Spleen (tissue), 11 donors: ENCODE results near the gene RAB3IL1. TPM values are rescaled to one million over a fixed set of nuclear protein-coding genes. Genes with fewer than 3 reads are reported as not detected.

ENCODE experiments used
- DNase-seq: peaks from one replicate; pipeline ENCODE4 v3.0.0-alpha.2; 2020
- H3K27ac ChIP-seq, 8 donors: fragments of 200-600 bp; sonication (generic) in 7 of 8; 1 replicate in 4 of 8; 2 replicates in 4 of 8; pipeline versions ENCODE4 v1.5.0 to v1.8.0; 2016 to 2021; ENCODE audit warnings: inconsistent platforms in 4 of 8, mild to moderate bottlenecking in 4 of 8, moderate library complexity in 1 of 8
- H3K27me3 ChIP-seq, 7 donors: fragments of 200-600 bp; sonication (generic) in 6 of 7; replicated peaks in 1 of 7; 1 replicate in 4 of 7; 2 replicates in 3 of 7; pipeline versions ENCODE4 v1.5.0 to v1.8.0; 2016 to 2021; ENCODE audit warnings: inconsistent platforms in 3 of 7, mild to moderate bottlenecking in 1 of 7
- H3K36me3 ChIP-seq, 6 donors: fragments of 200-600 bp; sonication (generic) in 5 of 6; 1 replicate in 4 of 6; 2 replicates in 2 of 6; pipeline versions ENCODE4 v1.5.0 to v1.8.0; 2016 to 2021; ENCODE audit warnings: inconsistent platforms in 2 of 6
- H3K4me1 ChIP-seq, 6 donors: fragments of 200-600 bp; sonication (generic) in 5 of 6; 1 replicate in 3 of 6; 2 replicates in 3 of 6; pipeline versions ENCODE4 v1.5.0 to v1.8.0; 2016 to 2021; ENCODE audit warnings: inconsistent platforms in 3 of 6
- H3K4me3 ChIP-seq, 8 donors: fragments of 200-600 bp; sonication (generic) in 7 of 8; 1 replicate in 4 of 8; 2 replicates in 4 of 8; pipeline versions ENCODE4 v1.5.0 to v1.8.0; 2016 to 2021; ENCODE audit warnings: inconsistent platforms in 4 of 8, mild to moderate bottlenecking in 4 of 8, moderate library complexity in 2 of 8
- H3K9me3 ChIP-seq, 8 donors: fragments of 200-600 bp; sonication (generic) in 7 of 8; 1 replicate in 4 of 8; 2 replicates in 4 of 8; pipeline versions ENCODE4 v1.5.0 to v1.8.0; 2016 to 2021; ENCODE audit warnings: inconsistent platforms in 4 of 8
- POLR2A ChIP-seq, 3 donors: fragments of 450-650 bp; IDR thresholded peaks; one replicate each; pipeline ENCODE4 v1.5.1; 2017; ENCODE audit warnings: antibody characterized with exemption in 3 of 3, mild to moderate bottlenecking in 1 of 3
- POLR2AphosphoS5 ChIP-seq, 3 donors: sonication (generic); formaldehyde crosslinking; IDR thresholded peaks; one replicate each; pipeline ENCODE4 v1.5.1; 2017; ENCODE audit warnings: antibody characterized with exemption in 3 of 3
- WGBS, 5 donors: extraction: QIAGEN DNeasy Blood & Tissue Kit in 3 of 5; methylation state at CpG; one replicate each; pipeline versions ENCODE4 v1.1.5 to v1.1.7; 2013 to 2018; 5-methylcytosine and 5-hydroxymethylcytosine counted together
- intact Hi-C: fragments of 100-400 bp; cut with DNase I; formaldehyde crosslinking; loops from one replicate; pipeline ENCODE4 v1.15.0; 2023; ENCODE audit warnings: low total_unique reads
- polyA plus RNA-seq, 3 donors: library from polyadenylated mRNA; stranded (reverse); fragments of 200-250 nt; gene quantifications; one replicate each; pipeline ENCODE4 v1.2.1, GENCODE V29; 2013
- total RNA-seq, 7 donors: library from RNA; depleted of rRNA in 3 of 7; stranded (reverse); fragments of >200 nt in 3 of 7; fragmentation: NEBNext Ultra II Directional in 4 of 7; extraction: Animal tissue kit (Norgen Biotek cat#: 25700) in 4 of 7; gene quantifications; one replicate each; pipeline versions ENCODE4 v1.1.0 to v1.2.1, GENCODE V29; 2016 to 2021
- TF ChIP-seq, protein P1 (sequence below), 11 experiments: fragments of 200-600 bp in 7 of 11; fragments of 450-650 bp in 4 of 11; sonication (generic) in 4 of 11; IDR thresholded peaks in 8 of 11; conservative IDR thresholded peaks in 3 of 11; 1 replicate in 7 of 11; 2 replicates in 4 of 11; pipeline versions ENCODE4 v1.4.0 to v1.8.0; 2016 to 2021; ENCODE audit warnings: antibody characterized with exemption in 11 of 11, inconsistent platforms in 4 of 11, mild to moderate bottlenecking in 1 of 11
- donor health status: healthy with polysubstance abuse.
- donor health status: DM: no; HTN: no; CAD: no; lungs with moderate emphysema.
- donor health status: DM: no; HTN: no; CAD: no.
- donor health status: Bipolar disorder and iron deficiency.
- donor health status: healthy.
- donor health status: DM: no; HTN: no; CAD: no.
- donor health status: DM: yes; HTN: yes; CAD: no.

Gene RAB3IL1
- total and polyA plus RNA-seq, 10 donors = 6.5 to 57.1 (median 34.6) TPM

DNA sequence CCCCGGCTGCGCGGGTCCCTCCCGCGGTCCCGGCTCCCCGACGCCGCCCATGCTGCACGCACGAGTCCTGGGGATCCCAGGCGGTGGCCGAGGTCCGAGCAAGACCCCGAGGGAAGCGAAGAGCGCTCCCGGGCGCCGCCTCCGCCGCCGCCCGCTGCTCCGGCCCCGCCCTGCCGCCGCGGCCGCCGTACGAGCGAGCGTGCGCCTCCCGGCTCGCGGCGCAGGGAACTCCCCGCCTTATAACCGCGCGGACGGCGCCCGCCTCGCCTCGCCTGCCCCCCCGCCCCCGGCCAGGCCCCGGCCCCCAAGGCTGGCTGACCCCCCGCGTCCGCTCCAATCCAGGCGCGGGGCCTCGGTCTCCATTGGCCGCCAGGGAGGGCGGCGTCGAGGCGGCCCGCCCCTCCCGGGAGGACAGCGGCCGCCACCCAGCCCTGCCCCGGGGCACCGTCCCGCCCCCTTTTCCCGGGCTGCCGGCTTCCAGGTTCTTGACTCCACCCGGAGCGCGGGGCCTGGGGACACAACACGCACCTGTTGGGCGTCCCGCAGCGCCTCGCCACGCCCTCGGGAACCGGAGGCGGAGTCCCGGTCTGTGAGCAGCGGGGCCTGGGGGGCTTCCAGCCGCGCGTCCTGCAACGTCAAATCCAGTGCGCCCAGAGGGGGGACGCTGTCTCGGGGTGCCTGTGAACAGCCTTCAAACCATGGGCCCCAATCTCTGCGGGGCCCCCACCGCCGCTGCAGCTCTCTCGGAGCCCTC is 25.9 kb downstream of the RAB3IL1 start, which contains the start of gene FADS3:
FADS3 (minus strand) TSS at position 215 of the 754 bp plus-strand sequence; CDS start at position 51, 164 bp downstream.
- WGBS, 5 donors = 0 to 1% (median 0%) methylated on average over 10 to 96 of the region's 96 CpGs
- Histone ChIP-seq H3K27ac (peak within 1 kb of the TSS; percentile 69 to 94 (median 84)), H3K9me3 (no peaks in the 10 kb centered on the region), H3K4me3 (peak within 1 kb of the TSS; percentile 62 to 96 (median 76)), H3K27me3 (peaks cover 0 to 15% (median 0%) of the 10 kb centered on the region in 7 donors), H3K4me1 (peaks cover 14 to 80% (median 40%) of the 10 kb centered on the region in 6 donors), H3K36me3 (peaks cover 0 to 5% (median 0%) of the 10 kb centered on the region in 6 donors)
- intact Hi-C loops = loop anchor here (10.0 kb wide), 1 partner anchor 97 kb away; the partner anchor contains the start of genes FEN1 and TMEM258
- DNase-seq = peak; percentile 94
- no peak for TF ChIP-seq POLR2A (IDR thresholded peaks at IDR 0.05)
- peak; percentile 55 to 78 (median 74) for TF ChIP-seq POLR2AphosphoS5 (IDR thresholded peaks at IDR 0.05)
- TF ChIP-seq, protein P1, sequence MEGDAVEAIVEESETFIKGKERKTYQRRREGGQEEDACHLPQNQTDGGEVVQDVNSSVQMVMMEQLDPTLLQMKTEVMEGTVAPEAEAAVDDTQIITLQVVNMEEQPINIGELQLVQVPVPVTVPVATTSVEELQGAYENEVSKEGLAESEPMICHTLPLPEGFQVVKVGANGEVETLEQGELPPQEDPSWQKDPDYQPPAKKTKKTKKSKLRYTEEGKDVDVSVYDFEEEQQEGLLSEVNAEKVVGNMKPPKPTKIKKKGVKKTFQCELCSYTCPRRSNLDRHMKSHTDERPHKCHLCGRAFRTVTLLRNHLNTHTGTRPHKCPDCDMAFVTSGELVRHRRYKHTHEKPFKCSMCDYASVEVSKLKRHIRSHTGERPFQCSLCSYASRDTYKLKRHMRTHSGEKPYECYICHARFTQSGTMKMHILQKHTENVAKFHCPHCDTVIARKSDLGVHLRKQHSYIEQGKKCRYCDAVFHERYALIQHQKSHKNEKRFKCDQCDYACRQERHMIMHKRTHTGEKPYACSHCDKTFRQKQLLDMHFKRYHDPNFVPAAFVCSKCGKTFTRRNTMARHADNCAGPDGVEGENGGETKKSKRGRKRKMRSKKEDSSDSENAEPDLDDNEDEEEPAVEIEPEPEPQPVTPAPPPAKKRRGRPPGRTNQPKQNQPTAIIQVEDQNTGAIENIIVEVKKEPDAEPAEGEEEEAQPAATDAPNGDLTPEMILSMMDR (IDR thresholded peaks at IDR 0.05 in 8 of 11, conservative IDR thresholded peaks at IDR 0.05 in 3 of 11) = peak in 3 of 11 experiments; percentile 14 to 28 (median 26)

DNA sequence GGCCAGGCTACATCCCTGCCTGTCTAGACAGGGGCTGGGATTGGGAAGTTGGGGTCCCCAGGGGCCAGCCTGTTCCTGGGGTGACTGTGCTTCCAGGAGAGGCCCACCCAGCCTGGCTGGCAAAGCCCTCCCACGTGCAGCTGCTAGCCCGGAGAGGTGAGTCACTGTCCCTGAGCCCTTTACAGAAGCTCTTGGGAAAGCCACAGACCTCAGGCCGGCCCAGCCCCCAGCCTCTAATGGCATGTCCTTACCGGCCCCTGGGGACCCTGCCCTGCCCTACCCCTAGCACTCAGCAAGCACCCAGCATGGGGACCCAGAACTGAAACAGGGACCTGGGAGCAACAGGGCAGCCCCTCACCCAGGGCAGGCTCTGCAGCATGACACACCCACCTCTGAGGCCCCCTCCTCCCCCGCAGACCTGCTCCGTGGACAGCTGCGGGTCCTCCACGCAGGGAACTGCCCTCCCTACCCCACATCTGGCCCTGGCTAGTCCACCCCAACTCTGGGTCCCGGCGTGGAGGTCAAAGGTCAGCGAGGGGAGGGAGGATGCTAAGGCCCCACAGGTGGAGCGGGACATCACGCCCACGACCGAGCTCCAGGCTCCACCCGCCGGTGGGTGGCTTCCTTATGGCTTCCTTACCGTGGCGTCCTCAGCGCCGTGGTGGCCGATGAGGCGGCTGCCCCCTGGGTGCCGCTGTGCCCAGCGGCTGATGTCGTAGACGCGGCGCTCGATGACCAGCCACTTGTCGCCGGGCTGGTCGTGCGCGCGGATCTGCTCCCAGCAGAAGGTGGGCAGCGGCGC is 26.6 kb downstream of the RAB3IL1 start:
- peak overlapping the region; percentile 62 to 96 (median 76) for H3K4me3 ChIP-seq
- intact Hi-C loops = loop anchor here (10.0 kb wide), 1 partner anchor 96 kb away; the partner anchor contains the start of genes FEN1 and TMEM258
- WGBS, 5 donors = 1 to 5% (median 2%) methylated on average over 11 to 38 of the region's 38 CpGs
- H3K27ac ChIP-seq = peak overlapping the region; percentile 69 to 94 (median 84)
- peaks cover 0 to 15% (median 0%) of the 10 kb centered on the region in 7 donors for H3K27me3 ChIP-seq
- DNase-seq = peak; percentile 89
- H3K9me3 ChIP-seq = no peaks in the 10 kb centered on the region
- TF ChIP-seq POLR2A (IDR thresholded peaks at IDR 0.05) = no peak
- peak in 1 of 3 donors; percentile 45 for TF ChIP-seq POLR2AphosphoS5 (IDR thresholded peaks at IDR 0.05)
- TF ChIP-seq, protein P1 (IDR thresholded peaks at IDR 0.05 in 8 of 11, conservative IDR thresholded peaks at IDR 0.05 in 3 of 11) = peak in 2 of 11 experiments; percentile 16 to 29
- peaks cover 14 to 79% (median 40%) of the 10 kb centered on the region in 6 donors for H3K4me1 ChIP-seq
- no peaks in the 10 kb centered on the region for H3K36me3 ChIP-seq

DNA sequence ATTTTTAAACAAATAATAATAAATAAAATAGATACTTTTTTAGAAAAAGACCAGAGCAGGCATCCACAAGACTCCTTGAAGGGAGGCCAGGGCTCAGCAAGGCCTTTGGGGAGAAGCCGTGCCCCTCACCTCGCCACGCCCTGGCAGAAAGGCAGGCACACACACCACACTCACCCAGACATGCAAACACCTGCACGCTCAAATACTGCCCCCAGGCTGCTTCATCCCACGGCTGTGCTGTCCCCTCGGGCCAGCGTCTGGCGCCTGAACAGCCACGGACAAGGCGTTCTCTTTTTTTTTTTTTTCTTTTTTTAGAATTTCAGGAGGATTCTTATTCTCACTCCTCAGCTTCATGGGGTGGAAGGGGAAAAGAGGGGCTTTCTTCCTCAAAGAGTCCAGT is 27.5 kb downstream of the RAB3IL1 start:
- peaks cover 14 to 70% (median 40%) of the 10 kb centered on the region in 6 donors for H3K4me1 ChIP-seq
- peak overlapping the region in 1 of 8 donors; percentile 84 for H3K27ac ChIP-seq

More for the DNA sequence above, 27.5 kb downstream of the RAB3IL1 start:
- intact Hi-C loops = loop anchor here (10.0 kb wide), 1 partner anchor 95 kb away; the partner anchor contains the start of genes FEN1 and TMEM258
- TF ChIP-seq, protein P1 (IDR thresholded peaks at IDR 0.05 in 8 of 11, conservative IDR thresholded peaks at IDR 0.05 in 3 of 11) = no peak
- TF ChIP-seq POLR2AphosphoS5 (IDR thresholded peaks at IDR 0.05) (no peak), POLR2A (IDR thresholded peaks at IDR 0.05) (no peak)
- DNase-seq = no peak
- H3K27me3 ChIP-seq = peaks cover 0 to 15% (median 0%) of the 10 kb centered on the region in 7 donors
- H3K9me3 ChIP-seq = no peaks in the 10 kb centered on the region
- H3K4me3 ChIP-seq = peak overlapping the region in 1 of 8 donors; percentile 96
- WGBS, 5 donors = 91 to 95% (median 92%) methylated on average over 10 of the region's 10 CpGs
- no peaks in the 10 kb centered on the region for H3K36me3 ChIP-seq
